Central memory CD8-positive, alpha-beta T cell (primary cell): ENCODE data around the gene PDE10A.
"Not testable (repeated sequence)": the region's sequence is repeated elsewhere in the genome, so short reads cannot be mapped to it uniquely, and the experiment has no call there.

Experiments used
- ATAC-seq: fragments of 150-1000 bp; cut with Tn5 transposase; replicated peaks from 2 replicates; pipeline ENCODE4 v1.10.0; 2022; ENCODE audit warnings: mild to moderate bottlenecking, moderate FRiP score, moderate number of reproducible peaks; ENCODE audit not compliant: poor library complexity, severe bottlenecking; ENCODE audit errors: extremely low read depth
- DNase-seq, 2 donors: peaks; one replicate each; pipeline ENCODE4 v3.0.0; 2021; ENCODE audit warnings: low spot score in 2 of 2
- H3K27ac Mint-ChIP-seq: one replicate; pipeline ENCODE4 v1.8.0; 2022; ENCODE audit warnings: low read depth, mild to moderate bottlenecking, moderate library complexity, mixed read lengths
- H3K27me3 Mint-ChIP-seq: one replicate; pipeline ENCODE4 v1.8.0; 2022; ENCODE audit warnings: mixed read lengths
- H3K36me3 Mint-ChIP-seq: one replicate; pipeline ENCODE4 v1.8.0; 2022; ENCODE audit warnings: mild to moderate bottlenecking, moderate library complexity, mixed read lengths; ENCODE audit not compliant: insufficient read depth
- H3K4me1 Mint-ChIP-seq: one replicate; pipeline ENCODE4 v1.8.0; 2022; ENCODE audit warnings: mixed read lengths
- H3K4me3 Mint-ChIP-seq: one replicate; pipeline ENCODE4 v1.8.0; 2022; ENCODE audit warnings: mild to moderate bottlenecking, moderate library complexity, mixed read lengths
- H3K9me3 Mint-ChIP-seq: one replicate; pipeline ENCODE4 v1.8.0; 2022; ENCODE audit warnings: mixed read lengths

Gene PDE10A

GRCh38 chr6:165600606-165601005 lies 62.4 kb downstream of the PDE10A start:
- no peaks in the 10 kb centered on the region for H3K4me1 Mint-ChIP-seq
- peaks cover 11% of the 10 kb centered on the region for H3K9me3 Mint-ChIP-seq
- no peak overlapping the region for H3K4me3 Mint-ChIP-seq
- H3K36me3 Mint-ChIP-seq = no peaks in the 10 kb centered on the region
- no peak overlapping the region for H3K27ac Mint-ChIP-seq
- no peak for DNase-seq
- no peak for ATAC-seq
- no peaks in the 10 kb centered on the region for H3K27me3 Mint-ChIP-seq

- no peaks in the 10 kb centered on the region for H3K27me3 Mint-ChIP-seq
- DNase-seq (no peak), ATAC-seq (no peak)
- H3K27ac Mint-ChIP-seq = no peak overlapping the region
- H3K4me3 Mint-ChIP-seq = no peak overlapping the region
- peaks cover 11% of the 10 kb centered on the region for H3K9me3 Mint-ChIP-seq
- no peaks in the 10 kb centered on the region for H3K36me3 Mint-ChIP-seq
- H3K4me1 Mint-ChIP-seq = no peaks in the 10 kb centered on the region
Observed at GRCh38 chr6:165599596-165600487, 63.2 kb downstream of the PDE10A start.

- Mint-ChIP-seq H3K27ac (no peak overlapping the region), H3K4me1 (no peaks in the 10 kb centered on the region), H3K4me3 (no peak overlapping the region), H3K9me3 (peaks cover 11% of the 10 kb centered on the region), H3K36me3 (no peaks in the 10 kb centered on the region), H3K27me3 (no peaks in the 10 kb centered on the region)
- ATAC-seq (no peak), DNase-seq (no peak)
Observed at GRCh38 chr6:165599121-165599520, 63.9 kb downstream of the PDE10A start.

- Mint-ChIP-seq H3K27me3 (no peaks in the 10 kb centered on the region), H3K4me3 (no peak overlapping the region), H3K9me3 (peaks cover 11% of the 10 kb centered on the region), H3K27ac (no peak overlapping the region), H3K4me1 (no peaks in the 10 kb centered on the region), H3K36me3 (no peaks in the 10 kb centered on the region)
- ATAC-seq = no peak
- no peak for DNase-seq
Observed at GRCh38 chr6:165597821-165598220, 65.2 kb downstream of the PDE10A start.

GRCh38 chr6:165594584-165595333 lies 68.3 kb downstream of the PDE10A start:
- peaks cover 6% of the 10 kb centered on the region for H3K9me3 Mint-ChIP-seq
- no peaks in the 10 kb centered on the region for H3K36me3 Mint-ChIP-seq
- ATAC-seq (no peak), DNase-seq (no peak)
- no peak overlapping the region for H3K4me3 Mint-ChIP-seq
- no peaks in the 10 kb centered on the region for H3K4me1 Mint-ChIP-seq
- H3K27ac Mint-ChIP-seq = no peak overlapping the region
- no peaks in the 10 kb centered on the region for H3K27me3 Mint-ChIP-seq

- H3K27ac Mint-ChIP-seq, H3K4me3 Mint-ChIP-seq, H3K27me3 Mint-ChIP-seq, H3K9me3 Mint-ChIP-seq, H3K4me1 Mint-ChIP-seq, ATAC-seq, H3K36me3 Mint-ChIP-seq, DNase-seq: not testable (repeated sequence)
Observed at GRCh38 chr6:165592947-165593346, 70.1 kb downstream of the PDE10A start.

- Mint-ChIP-seq H3K4me1 (no peaks in the 10 kb centered on the region), H3K27ac (no peak overlapping the region), H3K9me3 (no peaks in the 10 kb centered on the region), H3K4me3 (no peak overlapping the region), H3K36me3 (no peaks in the 10 kb centered on the region), H3K27me3 (no peaks in the 10 kb centered on the region)
- DNase-seq (no peak), ATAC-seq (no peak)
Observed at GRCh38 chr6:165588515-165588914, 74.5 kb downstream of the PDE10A start.

- Mint-ChIP-seq H3K9me3 (no peaks in the 10 kb centered on the region), H3K36me3 (no peaks in the 10 kb centered on the region), H3K27ac (no peak overlapping the region), H3K4me1 (no peaks in the 10 kb centered on the region), H3K4me3 (no peak overlapping the region), H3K27me3 (no peaks in the 10 kb centered on the region)
- DNase-seq = no peak
- no peak for ATAC-seq
Observed at GRCh38 chr6:165587206-165587605, 75.8 kb downstream of the PDE10A start.

GRCh38 chr6:165586706-165587105 lies 76.3 kb downstream of the PDE10A start:
- no peaks in the 10 kb centered on the region for H3K36me3 Mint-ChIP-seq
- no peaks in the 10 kb centered on the region for H3K27me3 Mint-ChIP-seq
- no peak for ATAC-seq
- no peaks in the 10 kb centered on the region for H3K4me1 Mint-ChIP-seq
- no peak for DNase-seq
- no peak overlapping the region for H3K27ac Mint-ChIP-seq
- no peak overlapping the region for H3K4me3 Mint-ChIP-seq
- no peaks in the 10 kb centered on the region for H3K9me3 Mint-ChIP-seq

- H3K27ac Mint-ChIP-seq = no peak overlapping the region
- no peaks in the 10 kb centered on the region for H3K4me1 Mint-ChIP-seq
- H3K27me3 Mint-ChIP-seq = no peaks in the 10 kb centered on the region
- DNase-seq = no peak
- no peaks in the 10 kb centered on the region for H3K36me3 Mint-ChIP-seq
- no peak for ATAC-seq
- no peak overlapping the region for H3K4me3 Mint-ChIP-seq
- H3K9me3 Mint-ChIP-seq = no peaks in the 10 kb centered on the region
Observed at GRCh38 chr6:165585060-165585459, 78.0 kb downstream of the PDE10A start.

- DNase-seq (no peak), ATAC-seq (no peak)
- Mint-ChIP-seq H3K27ac (no peak overlapping the region), H3K4me3 (no peak overlapping the region), H3K9me3 (no peaks in the 10 kb centered on the region), H3K36me3 (no peaks in the 10 kb centered on the region), H3K27me3 (no peaks in the 10 kb centered on the region), H3K4me1 (no peaks in the 10 kb centered on the region)
Observed at GRCh38 chr6:165584541-165584940, 78.5 kb downstream of the PDE10A start.

- no peak for DNase-seq
- no peak for ATAC-seq
- H3K4me3 Mint-ChIP-seq = no peak overlapping the region
- H3K4me1 Mint-ChIP-seq = no peaks in the 10 kb centered on the region
- no peak overlapping the region for H3K27ac Mint-ChIP-seq
- no peaks in the 10 kb centered on the region for H3K9me3 Mint-ChIP-seq
- H3K27me3 Mint-ChIP-seq = no peaks in the 10 kb centered on the region
- no peaks in the 10 kb centered on the region for H3K36me3 Mint-ChIP-seq
Observed at GRCh38 chr6:165581678-165582077, 81.4 kb downstream of the PDE10A start.

- Mint-ChIP-seq H3K36me3 (no peaks in the 10 kb centered on the region), H3K27me3 (no peaks in the 10 kb centered on the region), H3K9me3 (no peaks in the 10 kb centered on the region), H3K4me1 (no peaks in the 10 kb centered on the region), H3K4me3 (no peak overlapping the region), H3K27ac (no peak overlapping the region)
- no peak for ATAC-seq
- no peak for DNase-seq
Observed at GRCh38 chr6:165580136-165580535, 82.9 kb downstream of the PDE10A start.
